SK-N-SH (cell line): ENCODE measurements around the gene RBP3. TPM values are rescaled to one million over a fixed set of nuclear protein-coding genes. Genes with fewer than 3 reads are reported as not detected.

Experiments
- CTCF ChIA-PET: fragments of 300-600, 350-600 bp; formaldehyde crosslinking; extraction: SDS; loops from one replicate; lab custom pipeline; 2021; lab: Yijun Ruan, JAX
- POLR2A ChIA-PET: fragments of 350-600 bp; sonication (Branson Sonifier 250); formaldehyde crosslinking; extraction: SDS; loops from one replicate; lab custom pipeline; 2020; ENCODE audit warnings: antibody characterized with exemption, inconsistent platforms; lab: Yijun Ruan, JAX
- DNase-seq: peaks from one replicate; pipeline ENCODE4 v3.0.0; 2012
- H2AFZ ChIP-seq: fragments of 200-600 bp; sonication (generic); 2 replicates; pipeline ENCODE4 v1.8.1; 2016; ENCODE audit warnings: antibody characterized with exemption, mild to moderate bottlenecking, low read depth
- H3F3A ChIP-seq: fragments of 200-600 bp; sonication (generic); replicated peaks from 2 replicates; pipeline ENCODE3; 2016; ENCODE audit warnings: antibody characterized with exemption, mild to moderate bottlenecking; ENCODE audit not compliant: insufficient read depth
- H3K27ac ChIP-seq, 2 experiments: fragments of 200-500 bp in 1 of 2; fragments of 200-600 bp in 1 of 2; sonication (Bioruptor generic) in 1 of 2; sonication (generic), shearing (Covaris generic) in 1 of 2; 2 replicates each; pipeline versions ENCODE4 v1.5.1 to v1.6.1; 2014 to 2016; ENCODE audit warnings: low read depth in 2 of 2, inconsistent platforms in 1 of 2, low read length in 1 of 2, mild to moderate bottlenecking in 1 of 2, mixed read lengths in 1 of 2
- H3K27me3 ChIP-seq: fragments of 200-600 bp; sonication (generic), shearing (Covaris generic); 2 replicates; pipeline ENCODE4 v1.6.1; 2016; ENCODE audit warnings: mixed run types; ENCODE audit not compliant: insufficient read depth
- H3K36me3 ChIP-seq, 2 experiments: fragments of 200-500 bp in 1 of 2; fragments of 200-600 bp in 1 of 2; sonication (Bioruptor generic) in 1 of 2; sonication (generic) in 1 of 2; replicated peaks in 1 of 2; 2 replicates each; pipeline versions ENCODE3 to v1.5.1; 2014 to 2016; ENCODE audit warnings: low read length in 1 of 2, mild to moderate bottlenecking in 1 of 2; ENCODE audit not compliant: insufficient read depth in 2 of 2, control insufficient read depth in 1 of 2
- H3K4me1 ChIP-seq, 2 experiments: fragments of 200-500 bp in 1 of 2; fragments of 200-600 bp in 1 of 2; sonication (Bioruptor generic) in 1 of 2; sonication (generic), shearing (Covaris generic) in 1 of 2; 2 replicates each; pipeline versions ENCODE4 v1.5.1 to v1.6.1; 2014 to 2016; ENCODE audit warnings: low read depth in 1 of 2, low read length in 1 of 2, mixed run types in 1 of 2; ENCODE audit not compliant: insufficient read depth in 2 of 2, control insufficient read depth in 1 of 2
- H3K4me2 ChIP-seq: fragments of 200-600 bp; sonication (generic), shearing (Covaris generic); 2 replicates; pipeline ENCODE4 v1.6.1; 2017; ENCODE audit warnings: mixed run types
- H3K4me3 ChIP-seq, 2 experiments: fragments of 200-500 bp in 1 of 2; fragments of 200-600 bp in 1 of 2; sonication (Bioruptor generic) in 1 of 2; sonication (generic), shearing (Covaris generic) in 1 of 2; 2 replicates each; pipeline versions ENCODE4 v1.5.1 to v1.8.1; 2014 to 2016; ENCODE audit warnings: low read depth in 2 of 2, inconsistent platforms in 1 of 2, low read length in 1 of 2, mild to moderate bottlenecking in 1 of 2, mixed read lengths in 1 of 2, moderate library complexity in 1 of 2
- H3K79me2 ChIP-seq: fragments of 200-600 bp; sonication (generic); 2 replicates; pipeline ENCODE4 v1.8.1; 2017; ENCODE audit warnings: mild to moderate bottlenecking; ENCODE audit not compliant: insufficient read depth
- H3K9ac ChIP-seq: fragments of 200-600 bp; sonication (generic); 2 replicates; pipeline ENCODE4 v1.6.1; 2017; ENCODE audit warnings: mixed run types
- H3K9me2 ChIP-seq: fragments of 200-600 bp; sonication (generic); 2 replicates; pipeline ENCODE4 v1.6.1; 2017; ENCODE audit warnings: mixed run types
- H3K9me3 ChIP-seq: fragments of 200-600 bp; sonication (generic); 2 replicates; pipeline ENCODE4 v1.6.1; 2017; ENCODE audit warnings: mixed run types, mild to moderate bottlenecking, moderate library complexity
- H4K20me1 ChIP-seq: fragments of 200-600 bp; sonication (generic); 2 replicates; pipeline ENCODE4 v1.6.1; 2017; ENCODE audit warnings: mild to moderate bottlenecking, mixed run types; ENCODE audit not compliant: insufficient read depth
- CHD2 ChIP-seq: fragments of 150-350 bp; IDR thresholded peaks from 2 replicates; pipeline ENCODE4 v1.6.1; 2018; ENCODE audit warnings: low read length; ENCODE audit not compliant: partially characterized antibody
- ELF1 ChIP-seq: IDR thresholded peaks from 2 replicates; pipeline ENCODE4 v1.4.0; 2012
- EZH2phosphoT487 ChIP-seq: fragments of 200-600 bp; sonication (generic); IDR thresholded peaks from 2 replicates; pipeline ENCODE4 v1.6.1; 2017; ENCODE audit warnings: low read depth, mixed run types, mild to moderate bottlenecking, antibody characterized with exemption, moderate library complexity, borderline replicate concordance
- FOSL2 ChIP-seq: IDR thresholded peaks from 2 replicates; pipeline ENCODE4 v1.4.0; 2012; ENCODE audit warnings: low read depth, mild to moderate bottlenecking, moderate library complexity, borderline replicate concordance
- FOXM1 ChIP-seq: IDR thresholded peaks from 2 replicates; pipeline ENCODE4 v1.4.0; 2012; ENCODE audit warnings: low read depth, mild to moderate bottlenecking
- GABPA ChIP-seq: IDR thresholded peaks from 2 replicates; pipeline ENCODE4 v1.4.0; 2012; ENCODE audit warnings: low read depth, mild to moderate bottlenecking
- GATA2 ChIP-seq: sonication (generic); formaldehyde crosslinking; IDR thresholded peaks from 2 replicates; pipeline ENCODE4 v1.5.0; 2020; ENCODE audit warnings: mild to moderate bottlenecking, missing genetic modification reagents
- JUND ChIP-seq: IDR thresholded peaks from 2 replicates; pipeline ENCODE4 v1.4.0; 2012
- MEF2A ChIP-seq: IDR thresholded peaks from 2 replicates; pipeline ENCODE4 v1.4.0; 2012; ENCODE audit warnings: low read depth, borderline replicate concordance
- NFIC ChIP-seq: IDR thresholded peaks from 2 replicates; pipeline ENCODE4 v1.4.0; 2012; ENCODE audit warnings: borderline replicate concordance
- RCOR1 ChIP-seq: fragments of 150-350 bp; IDR thresholded peaks from 2 replicates; pipeline ENCODE4 v1.6.1; 2017; ENCODE audit warnings: antibody characterized with exemption, low read length
- RFX5 ChIP-seq: IDR thresholded peaks from 2 replicates; pipeline ENCODE4 v1.6.1; 2012; ENCODE audit warnings: mild to moderate bottlenecking, improper control_type of control experiment, low read length
- SMC3 ChIP-seq: IDR thresholded peaks from 2 replicates; pipeline ENCODE4 v1.6.1; 2012; ENCODE audit warnings: low read depth, low read length, improper control_type of control experiment
- TCF12 ChIP-seq: IDR thresholded peaks from 2 replicates; pipeline ENCODE4 v1.4.0; 2012
- YY1 ChIP-seq: IDR thresholded peaks from 2 replicates; pipeline ENCODE4 v1.4.0; 2012; ENCODE audit warnings: low read depth, mild to moderate bottlenecking
- WGBS: methylation state at CpG from one replicate; pipeline ENCODE4 v1.1.6; 2017; ENCODE audit warnings: low lambda C conversion rate; 5-methylcytosine and 5-hydroxymethylcytosine counted together
- polyA plus RNA-seq, 3 experiments: library from polyadenylated mRNA; depleted of rRNA; stranded (reverse); fragments of >200 nt; gene quantifications; 2 replicates each; pipeline ENCODE4 v1.2.3, GENCODE V29; 2012
- TF ChIP-seq, protein P1 (sequence below): IDR thresholded peaks from 2 replicates; pipeline ENCODE4; 2012
- TF ChIP-seq, protein P2 (sequence below): IDR thresholded peaks from 2 replicates; pipeline ENCODE4 v1.4.0; 2012; ENCODE audit warnings: low read depth, borderline replicate concordance
- TF ChIP-seq, protein P3 (sequence below): fragments of 150-350 bp; IDR thresholded peaks from 2 replicates; pipeline ENCODE4 v1.6.1; 2017; ENCODE audit warnings: antibody characterized with exemption, low read length, low read depth, borderline replicate concordance
- TF ChIP-seq, protein P4 (sequence below): IDR thresholded peaks from 2 replicates; pipeline ENCODE4 v1.6.1; 2012; ENCODE audit warnings: mild to moderate bottlenecking, low read depth, low read length, moderate library complexity

Gene RBP3
- polyA plus RNA-seq, 1 of the 3 experiments (the other 2 are of a cell fraction), result not detected

DNA sequence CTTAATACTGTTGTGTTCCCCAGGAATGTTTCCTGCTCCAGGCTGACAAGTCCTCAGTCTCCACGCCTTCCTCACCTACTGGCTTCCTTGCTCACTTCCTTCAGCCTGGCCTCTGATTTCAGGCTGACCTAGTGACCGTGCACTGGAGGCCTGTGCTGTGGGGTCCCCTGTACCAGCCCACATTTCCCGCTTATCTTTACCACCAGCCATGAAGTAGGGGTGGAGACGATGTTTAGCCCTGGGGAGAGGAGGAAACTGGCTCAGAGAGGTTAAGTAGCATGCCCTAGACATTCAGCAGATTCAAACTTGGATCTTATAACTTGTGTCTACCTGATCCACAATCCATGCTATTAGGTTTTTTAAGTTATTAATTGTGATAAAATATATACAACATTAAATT lies 40.7 kb downstream of the RBP3 start:
- no peaks in the 10 kb centered on the region for H3K79me2 ChIP-seq

DNA sequence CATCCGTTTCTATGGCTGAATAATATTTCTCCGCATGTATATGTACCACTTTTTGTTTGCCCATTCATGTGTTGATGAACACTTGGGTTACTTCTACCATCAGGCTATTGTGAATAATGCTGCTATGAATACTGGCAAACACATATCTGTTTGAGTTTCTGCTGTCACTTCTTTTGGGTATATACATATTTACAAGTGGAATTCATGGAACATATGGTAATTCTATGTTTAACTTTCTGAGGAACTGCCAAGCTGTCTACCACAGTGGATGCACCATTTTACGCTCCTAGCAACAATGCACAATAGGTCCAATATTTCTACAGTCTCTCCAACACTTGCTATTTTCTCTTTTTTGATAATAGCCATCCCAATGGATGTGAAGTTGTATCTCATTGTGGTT lies 41.5 kb downstream of the RBP3 start:
- 76% methylated on average over 3 of the region's 3 CpGs for WGBS
- no peak for TF ChIP-seq RFX5
- no peak for TF ChIP-seq JUND
- no peak for TF ChIP-seq FOXM1
- TF ChIP-seq, protein P1, sequence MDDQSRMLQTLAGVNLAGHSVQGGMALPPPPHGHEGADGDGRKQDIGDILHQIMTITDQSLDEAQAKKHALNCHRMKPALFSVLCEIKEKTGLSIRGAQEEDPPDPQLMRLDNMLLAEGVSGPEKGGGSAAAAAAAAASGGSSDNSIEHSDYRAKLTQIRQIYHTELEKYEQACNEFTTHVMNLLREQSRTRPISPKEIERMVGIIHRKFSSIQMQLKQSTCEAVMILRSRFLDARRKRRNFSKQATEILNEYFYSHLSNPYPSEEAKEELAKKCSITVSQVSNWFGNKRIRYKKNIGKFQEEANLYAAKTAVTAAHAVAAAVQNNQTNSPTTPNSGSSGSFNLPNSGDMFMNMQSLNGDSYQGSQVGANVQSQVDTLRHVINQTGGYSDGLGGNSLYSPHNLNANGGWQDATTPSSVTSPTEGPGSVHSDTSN, result no peak
- no peak for TF ChIP-seq SMC3
- TF ChIP-seq, protein P2, sequence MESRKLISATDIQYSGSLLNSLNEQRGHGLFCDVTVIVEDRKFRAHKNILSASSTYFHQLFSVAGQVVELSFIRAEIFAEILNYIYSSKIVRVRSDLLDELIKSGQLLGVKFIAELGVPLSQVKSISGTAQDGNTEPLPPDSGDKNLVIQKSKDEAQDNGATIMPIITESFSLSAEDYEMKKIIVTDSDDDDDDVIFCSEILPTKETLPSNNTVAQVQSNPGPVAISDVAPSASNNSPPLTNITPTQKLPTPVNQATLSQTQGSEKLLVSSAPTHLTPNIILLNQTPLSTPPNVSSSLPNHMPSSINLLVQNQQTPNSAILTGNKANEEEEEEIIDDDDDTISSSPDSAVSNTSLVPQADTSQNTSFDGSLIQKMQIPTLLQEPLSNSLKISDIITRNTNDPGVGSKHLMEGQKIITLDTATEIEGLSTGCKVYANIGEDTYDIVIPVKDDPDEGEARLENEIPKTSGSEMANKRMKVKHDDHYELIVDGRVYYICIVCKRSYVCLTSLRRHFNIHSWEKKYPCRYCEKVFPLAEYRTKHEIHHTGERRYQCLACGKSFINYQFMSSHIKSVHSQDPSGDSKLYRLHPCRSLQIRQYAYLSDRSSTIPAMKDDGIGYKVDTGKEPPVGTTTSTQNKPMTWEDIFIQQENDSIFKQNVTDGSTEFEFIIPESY, result no peak
- TF ChIP-seq MEF2A, result no peak
- no peak for TF ChIP-seq ELF1
- TF ChIP-seq, protein P3, sequence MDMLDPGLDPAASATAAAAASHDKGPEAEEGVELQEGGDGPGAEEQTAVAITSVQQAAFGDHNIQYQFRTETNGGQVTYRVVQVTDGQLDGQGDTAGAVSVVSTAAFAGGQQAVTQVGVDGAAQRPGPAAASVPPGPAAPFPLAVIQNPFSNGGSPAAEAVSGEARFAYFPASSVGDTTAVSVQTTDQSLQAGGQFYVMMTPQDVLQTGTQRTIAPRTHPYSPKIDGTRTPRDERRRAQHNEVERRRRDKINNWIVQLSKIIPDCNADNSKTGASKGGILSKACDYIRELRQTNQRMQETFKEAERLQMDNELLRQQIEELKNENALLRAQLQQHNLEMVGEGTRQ, result no peak
- no peak for TF ChIP-seq FOSL2
- TF ChIP-seq YY1, result no peak
- TF ChIP-seq, protein P4, sequence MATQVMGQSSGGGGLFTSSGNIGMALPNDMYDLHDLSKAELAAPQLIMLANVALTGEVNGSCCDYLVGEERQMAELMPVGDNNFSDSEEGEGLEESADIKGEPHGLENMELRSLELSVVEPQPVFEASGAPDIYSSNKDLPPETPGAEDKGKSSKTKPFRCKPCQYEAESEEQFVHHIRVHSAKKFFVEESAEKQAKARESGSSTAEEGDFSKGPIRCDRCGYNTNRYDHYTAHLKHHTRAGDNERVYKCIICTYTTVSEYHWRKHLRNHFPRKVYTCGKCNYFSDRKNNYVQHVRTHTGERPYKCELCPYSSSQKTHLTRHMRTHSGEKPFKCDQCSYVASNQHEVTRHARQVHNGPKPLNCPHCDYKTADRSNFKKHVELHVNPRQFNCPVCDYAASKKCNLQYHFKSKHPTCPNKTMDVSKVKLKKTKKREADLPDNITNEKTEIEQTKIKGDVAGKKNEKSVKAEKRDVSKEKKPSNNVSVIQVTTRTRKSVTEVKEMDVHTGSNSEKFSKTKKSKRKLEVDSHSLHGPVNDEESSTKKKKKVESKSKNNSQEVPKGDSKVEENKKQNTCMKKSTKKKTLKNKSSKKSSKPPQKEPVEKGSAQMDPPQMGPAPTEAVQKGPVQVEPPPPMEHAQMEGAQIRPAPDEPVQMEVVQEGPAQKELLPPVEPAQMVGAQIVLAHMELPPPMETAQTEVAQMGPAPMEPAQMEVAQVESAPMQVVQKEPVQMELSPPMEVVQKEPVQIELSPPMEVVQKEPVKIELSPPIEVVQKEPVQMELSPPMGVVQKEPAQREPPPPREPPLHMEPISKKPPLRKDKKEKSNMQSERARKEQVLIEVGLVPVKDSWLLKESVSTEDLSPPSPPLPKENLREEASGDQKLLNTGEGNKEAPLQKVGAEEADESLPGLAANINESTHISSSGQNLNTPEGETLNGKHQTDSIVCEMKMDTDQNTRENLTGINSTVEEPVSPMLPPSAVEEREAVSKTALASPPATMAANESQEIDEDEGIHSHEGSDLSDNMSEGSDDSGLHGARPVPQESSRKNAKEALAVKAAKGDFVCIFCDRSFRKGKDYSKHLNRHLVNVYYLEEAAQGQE, result no peak
- no peak for TF ChIP-seq TCF12
- TF ChIP-seq GATA2 (CRISPR knock-in tag), result no peak
- TF ChIP-seq RCOR1, result no peak
- no peak for TF ChIP-seq CHD2
- TF ChIP-seq NFIC, result no peak
- TF ChIP-seq EZH2phosphoT487, result no peak
- CTCF ChIA-PET, result no interaction called here

More for the DNA sequence above, 40.7 kb downstream of the RBP3 start:
- no peaks in the 10 kb centered on the region for H3F3A ChIP-seq
- WGBS, result 59% methylated on average over 4 of the region's 4 CpGs
- no peak overlapping the region for H3K4me2 ChIP-seq
- POLR2A ChIA-PET, result no interaction called here
- H3K9me2 ChIP-seq, result no peaks in the 10 kb centered on the region
- H2AFZ ChIP-seq, result no peak overlapping the region
- H3K4me1 ChIP-seq, result peaks cover 0 to 5% of the 10 kb centered on the region in 2 experiments; a peak in 2 of 4 replicates
- DNase-seq, result no peak
- no peaks in the 10 kb centered on the region for H3K9me3 ChIP-seq
- no peak overlapping the region for H3K4me3 ChIP-seq
- H3K9ac ChIP-seq, result no peak overlapping the region
- no peak for TF ChIP-seq GABPA
- TF ChIP-seq, all 33 proteins: peak for 0
- CTCF ChIA-PET, result no interaction called here
- Histone ChIP-seq H3K36me3 (no peaks in the 10 kb centered on the region), H4K20me1 (no peaks in the 10 kb centered on the region), H3K27ac (no peak overlapping the region), H3K27me3 (no peaks in the 10 kb centered on the region)

More for the DNA sequence above, 41.5 kb downstream of the RBP3 start:
- Histone ChIP-seq H3K4me2 (no peak overlapping the region), H3K9me2 (no peaks in the 10 kb centered on the region), H2AFZ (0 out of 2 replicates have a peak overlapping the region, but pooled peaks have one; percentile 5), H3K27me3 (no peaks in the 10 kb centered on the region), H3K4me1 (peaks cover 0 to 3% of the 10 kb centered on the region in 2 experiments; a peak in 1 of 4 replicates), H3K9me3 (no peaks in the 10 kb centered on the region), H3K9ac (no peak overlapping the region), H3K27ac (no peak overlapping the region), H3K36me3 (no peaks in the 10 kb centered on the region), H3K79me2 (no peaks in the 10 kb centered on the region), H4K20me1 (no peaks in the 10 kb centered on the region), H3F3A (no peaks in the 10 kb centered on the region), H3K4me3 (no peak overlapping the region)
- no peak for DNase-seq
- POLR2A ChIA-PET, result no interaction called here
